Superior temporal gyrus (tissue), 1 donor: ENCODE data around the gene IRF3.

Experiments
- DNase-seq: peaks from one replicate; pipeline ENCODE4 v3.0.0-alpha.2; 2016; ENCODE audit errors: extremely low spot score

IRF3 gene, protein sequence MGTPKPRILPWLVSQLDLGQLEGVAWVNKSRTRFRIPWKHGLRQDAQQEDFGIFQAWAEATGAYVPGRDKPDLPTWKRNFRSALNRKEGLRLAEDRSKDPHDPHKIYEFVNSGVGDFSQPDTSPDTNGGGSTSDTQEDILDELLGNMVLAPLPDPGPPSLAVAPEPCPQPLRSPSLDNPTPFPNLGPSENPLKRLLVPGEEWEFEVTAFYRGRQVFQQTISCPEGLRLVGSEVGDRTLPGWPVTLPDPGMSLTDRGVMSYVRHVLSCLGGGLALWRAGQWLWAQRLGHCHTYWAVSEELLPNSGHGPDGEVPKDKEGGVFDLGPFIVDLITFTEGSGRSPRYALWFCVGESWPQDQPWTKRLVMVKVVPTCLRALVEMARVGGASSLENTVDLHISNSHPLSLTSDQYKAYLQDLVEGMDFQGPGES

DNA sequence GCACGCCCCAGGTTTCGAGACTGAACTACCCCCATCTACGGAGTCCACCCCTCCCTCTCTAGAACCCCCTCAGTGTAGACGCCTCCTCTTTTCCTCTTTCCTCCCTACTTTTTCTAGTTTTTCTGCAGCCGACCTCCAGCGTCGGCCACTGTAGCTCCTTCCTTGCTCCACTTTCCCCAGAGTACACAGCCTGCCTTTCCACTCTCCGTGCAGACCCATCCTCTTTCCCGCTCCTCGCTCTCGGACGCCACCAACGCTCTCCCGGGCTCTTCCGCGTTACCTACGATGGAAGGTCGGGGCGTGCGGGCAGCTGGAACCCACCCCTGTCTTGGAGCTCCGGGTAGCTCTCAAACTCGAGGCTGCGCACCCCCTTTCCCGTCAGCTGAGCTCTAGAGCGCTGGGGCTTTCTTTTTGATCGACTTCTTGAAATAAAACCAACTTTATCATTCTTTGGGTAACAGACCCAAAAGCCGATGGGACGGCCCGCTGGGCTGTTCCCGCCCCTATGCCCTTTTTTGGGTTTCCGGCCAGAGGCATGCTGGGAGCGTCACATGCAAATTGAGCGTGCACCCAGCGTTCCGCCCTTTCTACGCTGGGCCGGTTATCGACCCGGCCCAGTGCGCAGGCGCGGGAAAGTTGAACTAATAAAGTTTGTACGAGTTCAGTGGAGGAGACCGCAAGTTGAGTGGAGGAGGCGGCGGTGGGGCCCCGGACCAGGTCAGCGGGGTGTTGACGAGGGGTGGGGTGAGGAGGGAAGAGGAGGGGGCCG lies at the start of gene IRF3, which contains the start of gene BCL2L12:
Gene IRF3, minus strand, starts transcription at position 507 of the 769 bp plus-strand sequence. CDS start 1,019 bp downstream, outside the sequence.
Gene BCL2L12, plus strand, starts transcription at position 583 of the 769 bp plus-strand sequence. CDS start 760 bp downstream, outside the sequence.
- peak; percentile 99 for DNase-seq

DNA sequence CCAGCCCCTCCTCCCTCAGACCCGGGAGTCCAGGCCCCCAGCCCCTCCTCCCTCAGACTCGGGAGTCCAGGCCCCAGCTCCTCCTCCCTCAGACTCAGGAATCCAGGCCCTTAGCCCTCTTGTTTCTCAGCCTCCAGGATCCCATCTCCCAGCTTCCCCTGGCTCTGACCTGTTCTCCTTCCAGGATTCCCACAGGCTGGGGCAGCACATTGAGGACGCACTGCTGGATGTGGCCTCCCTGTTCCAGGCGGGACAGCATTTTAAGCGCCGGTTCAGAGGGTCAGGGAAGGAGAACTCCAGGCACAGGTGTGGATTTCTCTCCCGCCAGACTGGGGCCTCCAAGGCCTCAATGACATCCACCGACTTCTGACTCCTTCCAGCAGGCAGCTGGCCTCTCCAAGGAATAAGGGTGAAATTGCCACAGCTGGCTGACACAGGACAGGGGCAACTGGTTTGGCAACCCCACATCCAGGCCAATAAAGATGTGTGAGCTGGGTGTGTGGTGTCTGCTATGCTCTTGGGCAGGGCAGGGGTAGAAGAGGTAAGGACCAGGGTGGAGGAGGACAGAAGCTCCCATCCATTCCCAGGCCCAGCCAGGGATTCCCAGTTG lies 47.7 kb upstream of the IRF3 start:
- DNase-seq, result no peak

DNA sequence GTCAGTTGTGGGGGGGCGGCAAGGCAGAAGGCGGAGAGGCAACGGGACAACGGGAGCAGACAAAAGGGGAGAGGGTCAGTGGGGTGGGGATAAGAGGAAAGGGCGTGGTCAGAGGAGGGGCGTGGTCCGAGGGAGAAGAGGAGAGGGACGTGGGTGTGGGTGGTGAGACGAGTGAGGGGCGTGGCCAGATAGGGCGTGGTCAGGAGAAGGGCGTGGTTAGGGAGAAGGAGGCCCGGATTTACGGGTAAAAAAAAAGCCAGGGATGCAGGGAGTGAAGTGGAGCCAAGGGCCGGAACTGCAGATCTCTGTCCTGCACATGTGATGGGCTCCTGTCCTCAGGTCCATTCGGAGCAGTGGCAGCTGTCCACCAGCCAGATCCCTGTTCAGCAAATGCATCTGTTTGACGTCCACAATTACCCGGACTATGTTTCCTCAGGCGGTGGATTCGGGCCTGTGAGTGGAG lies 46.8 kb upstream of the IRF3 start:
- no peak for DNase-seq

DNA sequence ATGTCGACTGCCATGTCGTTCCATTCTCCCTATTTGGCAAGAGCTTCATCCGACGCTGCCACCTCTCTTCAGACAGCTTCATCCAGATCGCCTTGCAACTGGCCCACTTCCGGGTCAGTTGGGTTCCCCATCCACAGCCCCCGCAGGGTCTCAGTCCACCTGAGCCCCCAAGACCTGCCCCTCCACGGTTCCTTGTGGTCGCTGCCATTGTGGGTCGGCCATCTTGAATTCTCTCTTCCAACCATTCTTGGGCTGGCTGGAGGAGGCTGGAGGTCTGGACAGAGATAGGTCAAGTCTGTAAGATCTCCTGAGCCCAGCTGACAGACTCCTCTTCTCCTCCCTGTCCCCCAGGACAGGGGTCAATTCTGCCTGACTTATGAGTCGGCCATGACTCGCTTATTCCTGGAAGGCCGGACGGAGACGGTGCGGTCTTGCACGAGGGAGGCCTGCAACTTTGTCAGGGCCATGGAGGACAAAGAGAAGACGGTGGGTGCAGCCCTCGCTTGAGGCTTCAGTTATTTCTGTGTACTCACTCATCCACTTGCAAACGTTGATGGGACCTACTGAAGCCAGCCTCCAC lies 44.8 kb upstream of the IRF3 start:
- DNase-seq, result no peak

DNA sequence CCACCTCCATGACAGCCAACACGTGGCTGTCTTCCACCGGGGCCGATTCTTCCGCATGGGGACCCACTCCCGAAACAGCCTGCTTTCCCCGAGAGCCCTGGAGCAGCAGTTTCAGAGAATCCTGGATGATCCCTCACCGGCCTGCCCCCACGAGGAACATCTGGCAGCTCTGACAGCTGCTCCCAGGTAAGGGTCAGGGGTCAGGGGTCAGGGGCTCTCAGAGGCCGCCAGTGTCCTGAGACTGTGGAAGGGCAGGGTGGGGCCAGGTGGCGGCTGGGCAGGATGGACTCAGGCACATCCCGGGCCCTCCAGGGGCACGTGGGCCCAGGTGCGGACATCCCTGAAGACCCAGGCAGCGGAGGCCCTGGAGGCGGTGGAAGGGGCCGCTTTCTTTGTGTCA lies 40.3 kb upstream of the IRF3 start:
- no peak for DNase-seq

DNA sequence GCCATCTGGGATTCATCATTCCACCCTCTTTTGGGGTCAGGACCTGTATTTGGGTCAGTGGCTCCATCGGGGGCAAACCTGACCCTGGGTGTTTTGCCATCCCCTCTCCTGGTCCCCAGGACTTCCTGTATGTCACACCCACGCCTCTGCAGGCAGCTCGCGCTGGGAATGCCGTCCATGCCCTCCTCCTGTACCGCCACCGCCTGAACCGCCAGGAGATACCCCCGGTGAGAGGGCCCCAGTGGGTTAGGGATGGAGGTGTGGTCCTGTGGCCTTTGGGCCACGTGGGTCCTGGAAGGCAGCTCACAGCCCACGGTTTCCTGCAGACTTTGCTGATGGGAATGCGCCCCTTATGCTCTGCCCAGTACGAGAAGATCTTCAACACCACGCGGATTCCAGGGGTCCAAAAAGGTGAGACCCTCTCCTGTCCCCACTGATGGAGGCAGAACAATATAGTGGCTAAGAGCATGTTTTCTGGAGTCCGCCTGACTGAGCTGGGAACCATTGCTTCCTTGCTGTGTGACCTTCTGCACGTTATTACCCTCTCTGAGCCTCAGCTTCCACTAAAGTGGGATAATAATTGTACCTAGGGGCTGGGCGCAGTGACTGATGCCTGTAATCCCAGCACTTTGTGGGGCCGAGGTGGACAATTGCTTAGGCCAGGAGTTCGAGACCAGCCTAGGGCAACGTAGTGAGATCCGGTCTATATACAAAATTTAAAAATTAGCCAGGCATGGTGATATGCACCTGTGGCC lies 39.4 kb upstream of the IRF3 start:
- DNase-seq, result no peak

DNA sequence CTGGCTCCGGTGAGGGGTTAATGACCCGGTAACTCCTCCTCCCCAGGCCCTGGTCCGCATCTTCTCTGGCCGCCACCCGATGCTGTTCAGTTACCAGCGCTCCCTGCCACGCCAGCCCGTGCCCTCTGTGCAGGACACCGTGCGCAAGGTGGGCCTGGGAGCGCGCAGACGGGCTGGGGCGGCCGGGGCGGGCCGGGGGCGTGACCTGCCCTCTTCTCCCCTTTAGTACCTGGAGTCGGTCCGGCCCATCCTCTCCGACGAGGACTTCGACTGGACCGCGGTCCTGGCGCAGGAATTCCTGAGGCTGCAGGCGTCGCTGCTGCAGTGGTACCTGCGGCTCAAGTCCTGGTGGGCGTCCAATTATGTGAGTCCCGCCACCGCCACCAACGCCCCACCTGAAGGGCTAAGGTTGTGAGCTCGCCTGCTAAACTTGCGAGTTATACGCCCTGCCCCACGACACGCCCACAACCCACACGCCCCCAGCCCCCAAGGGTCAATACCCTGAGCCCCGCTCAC lies 35.7 kb upstream of the IRF3 start:
- no peak for DNase-seq

DNA sequence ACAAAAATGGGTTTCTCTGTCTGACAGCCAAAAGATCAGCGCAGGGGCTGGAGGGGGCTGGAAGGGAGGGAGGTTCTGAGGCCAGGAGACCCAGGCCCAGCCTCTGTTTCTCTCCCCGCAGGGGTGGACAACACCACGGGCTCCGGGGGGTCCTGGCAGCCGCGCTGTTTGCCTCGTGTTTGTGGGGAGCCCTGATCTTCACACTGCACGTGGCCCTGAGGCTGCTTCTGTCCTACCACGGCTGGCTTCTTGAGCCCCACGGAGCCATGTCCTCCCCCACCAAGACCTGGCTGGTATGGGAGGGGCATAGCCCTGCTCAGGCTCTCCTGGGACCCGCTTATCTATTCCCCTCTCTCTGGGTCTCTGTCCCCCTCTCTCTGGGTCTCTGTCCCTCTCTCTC lies 34.9 kb upstream of the IRF3 start:
- no peak for DNase-seq

DNA sequence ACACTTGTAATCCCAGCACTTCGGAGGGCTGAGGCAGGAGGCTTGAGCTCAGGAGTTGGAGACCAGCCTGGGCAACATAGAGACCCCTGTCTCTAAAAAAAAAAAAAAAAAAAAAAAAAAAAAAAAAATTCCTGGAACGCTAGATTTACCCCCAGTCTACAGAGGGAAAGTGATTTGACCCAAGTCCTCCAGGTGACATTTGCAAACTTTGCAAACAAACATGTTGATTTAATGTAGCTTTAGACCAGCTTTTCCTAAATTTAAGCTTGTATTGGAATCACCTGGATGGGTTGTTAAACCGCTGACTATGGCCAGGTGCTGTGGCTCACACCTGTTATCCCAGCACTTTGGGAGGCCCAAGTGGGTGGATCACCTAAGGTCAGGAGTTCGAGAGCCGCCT lies 33.7 kb upstream of the IRF3 start:
- DNase-seq, result no peak

DNA sequence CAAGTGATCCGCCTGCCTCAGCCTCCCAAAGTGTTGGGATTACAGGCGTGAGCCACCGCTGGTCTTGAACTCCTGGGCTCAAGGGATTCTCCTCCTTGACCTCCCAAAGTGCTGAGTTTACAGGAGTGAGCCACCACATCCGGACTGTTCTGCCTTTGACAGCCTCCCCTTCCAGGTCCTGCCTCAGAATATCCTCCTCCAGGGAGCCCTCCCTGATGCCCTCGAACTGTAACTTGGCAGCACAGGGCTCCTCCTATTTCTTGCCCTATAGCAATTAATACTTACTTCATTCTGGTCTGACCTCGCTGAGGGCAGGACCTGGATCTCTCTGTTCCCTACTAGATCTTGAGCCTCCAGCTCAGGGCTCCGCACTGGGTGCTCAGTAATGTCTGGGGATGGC lies 31.2 kb upstream of the IRF3 start:
- no peak for DNase-seq

DNA sequence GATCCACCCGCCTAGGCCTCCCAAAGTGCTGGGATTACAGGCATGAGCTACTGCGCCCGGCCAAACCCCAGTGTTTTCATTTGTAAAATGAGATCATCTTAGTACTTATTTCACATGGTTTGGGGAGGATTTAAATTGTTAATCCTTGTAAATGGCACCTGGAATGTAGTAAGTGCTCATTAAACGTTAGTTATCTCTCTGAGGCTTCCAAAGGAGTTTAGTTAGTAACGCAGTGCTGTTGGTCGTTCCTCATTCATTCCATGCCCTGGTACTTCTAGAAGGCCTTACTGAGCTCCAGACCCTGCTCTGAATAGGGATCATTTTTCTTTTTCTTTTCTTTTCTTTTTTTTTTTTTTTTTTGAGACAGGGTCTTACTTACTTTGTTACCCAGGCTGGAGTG lies 30.5 kb upstream of the IRF3 start:
- DNase-seq, result no peak

DNA sequence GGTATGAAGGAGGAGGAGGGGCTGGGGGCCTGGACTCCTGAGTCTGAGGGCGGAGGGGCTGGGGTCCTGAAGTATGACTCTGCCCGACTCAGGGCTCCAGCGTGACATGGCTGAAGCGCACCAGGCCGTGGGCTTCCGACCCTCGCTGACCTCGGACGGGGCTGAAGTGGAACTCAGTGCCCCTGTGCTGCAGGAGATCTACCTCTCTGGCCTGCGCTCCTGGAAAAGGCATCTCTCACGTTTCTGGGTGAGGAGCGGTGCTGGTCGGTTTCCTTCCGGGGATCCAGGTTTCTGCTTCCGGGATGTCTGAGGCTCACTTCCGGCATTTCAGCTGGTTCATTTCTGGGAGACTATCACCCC lies 26.5 kb upstream of the IRF3 start:
- peak; percentile 56 for DNase-seq

DNA sequence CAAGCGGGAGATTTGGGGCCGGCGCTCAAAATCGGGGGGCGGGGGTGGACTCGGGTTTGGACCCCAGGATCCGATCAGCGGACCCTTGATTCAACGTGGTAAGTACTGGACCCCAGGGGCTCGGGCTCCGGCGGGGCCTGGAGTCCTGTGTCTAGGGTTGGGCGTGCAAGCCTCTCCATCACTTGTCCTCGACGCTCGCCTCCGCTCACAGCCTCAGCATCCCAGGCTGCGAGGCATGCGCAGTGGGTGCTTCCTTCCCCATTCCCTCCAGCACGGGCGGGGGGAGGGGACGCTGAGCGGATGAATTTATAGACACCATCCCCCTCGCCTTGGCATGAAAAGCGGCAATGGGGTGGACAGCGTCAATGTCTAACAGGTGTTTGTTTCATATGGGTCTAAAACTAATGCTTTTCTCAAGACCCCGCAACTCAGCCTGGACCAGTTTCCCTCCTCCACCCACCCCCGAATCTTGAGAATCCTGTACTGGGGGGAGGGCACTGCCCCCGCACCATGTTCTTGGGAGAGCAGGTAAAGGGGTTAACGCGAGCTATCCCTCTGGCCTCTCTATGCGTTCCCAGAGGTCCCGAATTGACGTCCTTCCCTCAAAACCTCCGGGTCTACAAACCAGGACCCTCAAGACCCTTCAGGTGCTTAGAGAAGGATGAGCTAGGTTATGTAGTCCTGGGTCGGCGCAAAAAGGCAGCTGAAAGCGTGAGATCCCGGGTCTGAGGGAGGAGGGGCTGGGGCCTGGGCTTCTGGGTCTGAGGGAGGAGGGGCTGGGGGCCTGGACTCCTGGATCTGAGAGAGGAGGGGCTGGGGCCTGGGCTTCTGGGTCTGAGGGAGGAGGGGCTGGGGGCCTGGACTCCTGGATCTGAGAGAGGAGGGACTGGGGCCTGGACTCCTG lies 25.8 kb upstream of the IRF3 start:
- DNase-seq, result peak; percentile 85

DNA sequence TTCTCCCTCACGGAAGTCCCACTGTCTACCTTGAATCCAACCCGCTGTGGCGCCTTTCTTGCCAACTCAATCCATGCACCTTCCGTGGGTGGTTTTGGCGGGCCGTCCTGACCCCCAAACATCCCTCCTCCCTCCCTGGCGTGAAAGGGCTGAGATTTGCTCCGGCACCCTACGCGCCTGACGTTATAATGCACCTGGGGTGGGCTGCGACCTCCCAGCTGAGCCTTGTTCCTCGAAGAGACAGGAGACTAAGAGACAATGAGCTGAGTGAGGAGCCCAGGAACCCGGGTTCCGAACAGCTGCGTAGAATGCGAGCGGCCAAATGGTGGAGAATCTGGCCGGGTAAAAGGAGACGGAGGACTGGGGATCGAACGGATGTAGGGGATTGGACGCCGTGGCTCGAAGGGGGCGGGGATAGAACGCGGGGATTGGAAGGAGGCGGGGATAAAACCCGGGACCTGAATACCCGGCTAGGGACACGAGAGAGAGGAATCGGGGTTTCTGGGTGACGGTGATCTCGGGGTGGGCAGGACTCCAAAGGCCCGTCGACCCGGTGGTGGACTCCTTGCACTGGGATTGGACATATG lies 25.1 kb upstream of the IRF3 start, which contains the start of gene CPT1C:
Gene CPT1C, plus strand, starts transcription at position 461 of the 587 bp plus-strand sequence. CDS start 1,137 bp downstream, outside the sequence.
- DNase-seq, result peak; percentile 90

DNA sequence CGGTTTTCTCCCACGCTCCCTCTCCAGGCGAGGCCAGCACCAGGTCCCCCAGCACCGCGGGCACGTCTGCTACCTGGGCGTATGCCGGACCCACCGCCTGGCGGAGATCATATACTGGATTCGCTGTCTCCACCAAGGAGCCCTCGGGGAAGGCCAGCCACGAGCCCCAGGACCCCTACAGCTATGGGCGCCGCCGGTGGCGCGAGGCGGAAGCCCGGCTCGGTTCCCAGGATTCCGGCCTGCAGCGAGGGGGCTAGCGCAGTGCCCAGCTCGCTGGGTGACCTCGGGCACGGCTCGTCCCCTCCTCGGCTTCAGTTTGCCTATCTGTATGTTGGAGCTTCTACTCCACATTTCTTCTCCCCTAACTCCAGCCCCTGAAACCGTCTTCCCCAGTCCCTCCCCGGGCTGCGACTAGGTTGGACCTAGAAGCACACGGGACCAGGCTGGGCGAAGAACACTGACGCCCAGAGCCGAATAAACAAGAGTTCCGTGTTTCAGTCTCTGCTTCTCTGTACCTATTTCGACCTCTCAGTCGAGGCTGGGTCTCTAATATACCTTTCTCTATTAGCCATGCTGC lies 24.5 kb upstream of the IRF3 start:
- DNase-seq, result no peak

DNA sequence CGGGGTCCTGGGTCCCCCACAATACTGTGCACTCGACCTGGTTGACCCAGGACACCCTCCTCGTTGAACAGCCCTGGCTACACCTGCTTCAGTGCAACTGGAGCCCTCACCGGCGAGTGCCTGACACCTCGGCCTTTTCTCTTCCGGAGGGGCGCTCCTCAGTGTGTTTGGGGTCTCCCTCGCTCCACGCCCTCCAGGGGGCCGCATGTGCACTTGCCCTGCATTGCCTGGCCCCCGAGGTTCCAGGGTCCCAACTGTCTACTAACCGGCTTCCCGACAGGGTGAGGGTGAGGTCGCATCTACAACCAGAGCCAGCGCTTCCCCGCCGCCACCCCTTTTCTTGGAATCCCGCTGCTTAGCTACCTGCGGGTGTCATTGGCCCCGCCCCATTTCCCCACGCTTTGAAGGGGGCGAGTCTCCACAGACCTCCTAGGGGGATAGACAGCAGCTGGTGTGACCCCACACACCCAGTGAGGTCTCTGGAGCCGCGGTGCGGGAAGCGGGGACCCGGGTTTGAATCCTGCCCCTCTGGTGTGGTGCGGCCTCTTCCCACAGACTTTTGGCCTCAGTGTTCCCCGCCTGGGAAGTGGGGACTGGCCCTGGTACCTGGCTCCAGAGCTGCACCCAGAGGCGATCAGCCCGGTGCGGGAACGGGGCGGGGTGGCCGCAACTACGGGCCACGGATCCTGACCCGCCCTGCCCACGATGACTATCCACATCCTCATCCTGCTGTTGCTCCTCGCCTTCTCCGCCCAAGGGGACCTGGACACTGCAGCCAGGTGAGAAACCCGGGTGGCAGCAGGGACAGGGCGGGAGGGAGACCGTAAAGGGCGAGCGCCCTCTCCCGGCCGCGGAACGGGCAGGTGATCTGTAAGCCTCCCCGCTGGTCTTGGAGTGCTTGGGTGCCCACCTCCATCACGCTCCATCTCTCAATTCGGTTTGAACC lies 23.7 kb upstream of the IRF3 start, which contains the start of gene ADM5:
Gene ADM5, plus strand, starts transcription at position 462 of the 946 bp plus-strand sequence. Its CDS starts 244 bp downstream, at position 706.
- peak; percentile 42 for DNase-seq

DNA sequence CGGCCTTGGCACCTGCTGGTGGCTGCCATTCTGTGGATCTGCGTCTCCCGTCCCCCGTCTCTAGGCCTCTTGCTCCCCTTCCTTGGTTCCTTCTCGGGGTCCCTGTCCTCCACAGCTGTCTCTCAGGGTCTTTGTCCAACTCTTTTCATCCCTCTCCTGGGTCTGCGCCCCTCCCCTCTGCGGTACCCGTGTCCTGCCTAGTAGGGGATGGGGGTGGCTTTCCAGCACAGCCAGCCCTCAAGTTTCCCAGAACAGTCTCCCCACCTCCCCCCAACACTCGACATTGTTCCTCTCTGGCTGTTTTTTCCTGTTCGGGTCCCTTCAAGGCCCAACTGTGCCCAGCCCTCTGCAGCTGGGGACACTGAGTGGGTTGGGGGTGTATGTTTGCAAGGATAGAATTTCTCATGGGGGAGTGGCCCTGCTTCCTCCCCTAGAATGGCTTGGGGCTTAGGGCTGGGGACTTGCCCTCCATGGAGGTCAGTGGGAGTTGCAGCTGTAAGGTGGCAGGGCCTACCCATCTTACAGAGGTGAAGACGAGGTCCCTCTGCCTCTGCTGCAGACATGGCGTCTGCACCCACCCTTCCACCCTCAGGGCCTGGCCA lies 23.0 kb upstream of the IRF3 start:
- DNase-seq, result no peak
